Astrocyte (in vitro differentiated cells and primary cell): ENCODE data around the gene RPS2. TPM values are rescaled to one million over a fixed set of nuclear protein-coding genes. Genes with fewer than 3 reads are reported as not detected.

Experiments used
- DNase-seq: peaks from one replicate; pipeline ENCODE4 v3.0.0-alpha.2; 2010; ENCODE audit warnings: low read depth
- FAIRE-seq: peaks from 2 replicates; lab custom pipeline; 2011; peaks lifted over from hg19 to GRCh38; lab: Jason Lieb, UNC
- H2AFZ ChIP-seq: 2 replicates; pipeline ENCODE4 v1.6.0; 2012; ENCODE audit warnings: low read depth, low read length, inconsistent platforms
- H3K27ac ChIP-seq: 2 replicates; pipeline ENCODE4 v1.5.1; 2011; ENCODE audit warnings: low read depth, low read length, inconsistent platforms
- H3K27me3 ChIP-seq: 2 replicates; pipeline ENCODE4 v1.6.0; 2011; ENCODE audit warnings: low read length, inconsistent platforms; ENCODE audit not compliant: insufficient read depth
- H3K36me3 ChIP-seq: 2 replicates; pipeline ENCODE4 v1.5.1; 2011; ENCODE audit warnings: low read length, inconsistent platforms; ENCODE audit not compliant: insufficient read depth
- H3K4me1 ChIP-seq: 2 replicates; pipeline ENCODE4 v1.5.1; 2011; ENCODE audit warnings: low read length, inconsistent platforms; ENCODE audit not compliant: insufficient read depth
- H3K4me2 ChIP-seq: 2 replicates; pipeline ENCODE4 v1.6.0; 2012; ENCODE audit warnings: low read length, inconsistent platforms
- H3K4me3 ChIP-seq: 2 replicates; pipeline ENCODE4 v1.5.1; 2011; ENCODE audit warnings: low read depth, mild to moderate bottlenecking, low read length, inconsistent platforms; ENCODE audit not compliant: insufficient read depth
- H3K79me2 ChIP-seq: 2 replicates; pipeline ENCODE4 v1.6.0; 2012; ENCODE audit warnings: mild to moderate bottlenecking, low read length, inconsistent platforms; ENCODE audit not compliant: insufficient read depth
- H3K9ac ChIP-seq: 2 replicates; pipeline ENCODE4 v1.6.0; 2012; ENCODE audit warnings: mild to moderate bottlenecking, low read length, inconsistent platforms
- H3K9me3 ChIP-seq: 2 replicates; pipeline ENCODE4 v1.5.1; 2012; ENCODE audit warnings: low read depth, mild to moderate bottlenecking, low read length, inconsistent platforms; ENCODE audit not compliant: insufficient read depth
- H4K20me1 ChIP-seq: 2 replicates; pipeline ENCODE4 v1.6.0; 2012; ENCODE audit warnings: low read length, inconsistent platforms; ENCODE audit not compliant: insufficient read depth
- H3K27ac Mint-ChIP-seq: one replicate; pipeline ENCODE4 v1.8.0; 2021; ENCODE audit warnings: mild to moderate bottlenecking, mixed read lengths; ENCODE audit not compliant: unreplicated experiment
- H3K27me3 Mint-ChIP-seq: one replicate; pipeline ENCODE4 v1.8.0; 2021; ENCODE audit warnings: low read depth, mixed read lengths; ENCODE audit not compliant: unreplicated experiment
- H3K36me3 Mint-ChIP-seq: one replicate; pipeline ENCODE4 v1.8.0; 2021; ENCODE audit warnings: low read depth, mixed read lengths; ENCODE audit not compliant: unreplicated experiment
- H3K4me1 Mint-ChIP-seq: one replicate; pipeline ENCODE4 v1.8.0; 2021; ENCODE audit warnings: low read depth, mixed read lengths; ENCODE audit not compliant: unreplicated experiment
- H3K4me3 Mint-ChIP-seq: one replicate; pipeline ENCODE4 v1.8.0; 2021; ENCODE audit warnings: mild to moderate bottlenecking, moderate library complexity, mixed read lengths; ENCODE audit not compliant: unreplicated experiment
- H3K9me3 Mint-ChIP-seq: one replicate; pipeline ENCODE4 v1.8.0; 2021; ENCODE audit warnings: mild to moderate bottlenecking, mixed read lengths; ENCODE audit not compliant: unreplicated experiment
- EZH2 ChIP-seq: IDR thresholded peaks from 2 replicates; pipeline ENCODE4 v1.6.1; 2012; ENCODE audit warnings: mild to moderate bottlenecking, low read length, inconsistent platforms; ENCODE audit not compliant: insufficient read depth
- total RNA-seq: library from RNA; stranded (reverse); gene quantifications from 2 replicates; pipeline ENCODE4 v1.2.1, GENCODE V29; 2021
- TF ChIP-seq, protein P1 (sequence below): IDR thresholded peaks from 2 replicates; pipeline ENCODE4 v1.5.1; 2011; ENCODE audit warnings: low read depth, mild to moderate bottlenecking, inconsistent platforms, low read length, moderate library complexity; ENCODE audit not compliant: insufficient read depth

Gene RPS2
- total RNA-seq, 1 donor from 2014 or later = 2,534 TPM

DNA sequence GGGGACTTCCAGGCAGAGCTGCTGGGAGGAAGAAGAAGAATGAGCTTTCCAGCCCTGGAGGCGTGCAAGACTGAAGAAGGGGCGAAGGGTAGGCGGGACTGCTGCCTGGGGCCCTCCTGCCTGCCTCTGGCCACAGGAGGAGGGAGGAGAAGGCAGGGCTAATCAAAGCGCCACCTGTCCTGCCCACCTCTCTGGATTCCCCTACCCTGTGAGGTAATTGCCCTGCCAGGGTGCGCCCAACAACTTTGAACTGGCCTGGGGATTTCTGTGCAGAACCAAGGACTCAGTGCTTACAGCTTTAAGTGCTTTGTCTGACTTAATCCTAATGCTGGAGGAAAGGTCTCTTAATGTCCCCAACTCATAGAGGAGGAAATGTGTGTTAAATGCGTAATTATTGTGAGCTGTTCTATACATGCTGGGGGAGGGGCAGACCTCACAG is 16.8 kb upstream of the RPS2 start, which contains the start of gene NOXO1:
Gene NOXO1, minus strand, starts transcription at position 72 of the 439 bp plus-strand sequence. CDS start 290 bp downstream, outside the sequence.
- peaks cover 32% of the 10 kb centered on the region for H3K27me3 ChIP-seq
- H3K36me3 Mint-ChIP-seq = peaks cover 1% of the 10 kb centered on the region

DNA sequence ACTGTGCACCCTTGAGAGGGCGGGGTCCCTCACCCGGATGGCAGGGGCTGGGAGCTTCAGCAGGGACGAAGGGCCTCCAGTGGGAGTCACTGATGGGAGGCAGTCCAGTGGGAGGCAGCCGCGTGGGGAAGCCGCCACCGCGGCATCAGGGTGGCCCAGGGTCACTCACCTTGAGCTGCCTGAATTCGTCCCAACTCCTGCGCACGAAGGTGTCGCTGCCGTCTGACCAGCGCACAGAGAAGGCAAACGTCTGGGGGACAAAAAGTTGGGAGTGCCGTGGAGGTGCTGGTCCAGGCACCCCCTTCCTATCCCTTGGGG is 16.1 kb upstream of the RPS2 start:
- H3K27ac ChIP-seq = no peak overlapping the region
- Mint-ChIP-seq H3K4me1 (peaks cover 2% of the 10 kb centered on the region), H3K9me3 (no peaks in the 10 kb centered on the region), H3K27ac (no peak overlapping the region), H3K4me3 (no peak overlapping the region), H3K36me3 (peaks cover 1% of the 10 kb centered on the region), H3K27me3 (peaks cover 19% of the 10 kb centered on the region)
- TF ChIP-seq, protein P1, sequence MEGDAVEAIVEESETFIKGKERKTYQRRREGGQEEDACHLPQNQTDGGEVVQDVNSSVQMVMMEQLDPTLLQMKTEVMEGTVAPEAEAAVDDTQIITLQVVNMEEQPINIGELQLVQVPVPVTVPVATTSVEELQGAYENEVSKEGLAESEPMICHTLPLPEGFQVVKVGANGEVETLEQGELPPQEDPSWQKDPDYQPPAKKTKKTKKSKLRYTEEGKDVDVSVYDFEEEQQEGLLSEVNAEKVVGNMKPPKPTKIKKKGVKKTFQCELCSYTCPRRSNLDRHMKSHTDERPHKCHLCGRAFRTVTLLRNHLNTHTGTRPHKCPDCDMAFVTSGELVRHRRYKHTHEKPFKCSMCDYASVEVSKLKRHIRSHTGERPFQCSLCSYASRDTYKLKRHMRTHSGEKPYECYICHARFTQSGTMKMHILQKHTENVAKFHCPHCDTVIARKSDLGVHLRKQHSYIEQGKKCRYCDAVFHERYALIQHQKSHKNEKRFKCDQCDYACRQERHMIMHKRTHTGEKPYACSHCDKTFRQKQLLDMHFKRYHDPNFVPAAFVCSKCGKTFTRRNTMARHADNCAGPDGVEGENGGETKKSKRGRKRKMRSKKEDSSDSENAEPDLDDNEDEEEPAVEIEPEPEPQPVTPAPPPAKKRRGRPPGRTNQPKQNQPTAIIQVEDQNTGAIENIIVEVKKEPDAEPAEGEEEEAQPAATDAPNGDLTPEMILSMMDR = no peak
- TF ChIP-seq EZH2 = peak; percentile 9
- no peak overlapping the region for H3K4me3 ChIP-seq
- H3K9ac ChIP-seq = no peak overlapping the region
- peaks cover 15% of the 10 kb centered on the region for H3K4me1 ChIP-seq
- no peaks in the 10 kb centered on the region for H3K9me3 ChIP-seq
- H3K79me2 ChIP-seq = peaks cover 10% of the 10 kb centered on the region
- H2AFZ ChIP-seq = no peak overlapping the region
- peaks cover 7% of the 10 kb centered on the region for H3K36me3 ChIP-seq
- FAIRE-seq (no peak), DNase-seq (no peak)
- peaks cover 45% of the 10 kb centered on the region for H4K20me1 ChIP-seq
- H3K27me3 ChIP-seq = peaks cover 32% of the 10 kb centered on the region
- no peak overlapping the region for H3K4me2 ChIP-seq

More for the DNA sequence above, 16.8 kb upstream of the RPS2 start, which contains the start of gene NOXO1:
- H3K9ac ChIP-seq = no peak within 1 kb of the TSS
- H4K20me1 ChIP-seq = peaks cover 46% of the 10 kb centered on the region
- peak within 1 kb of the TSS; percentile 62 for H3K27ac Mint-ChIP-seq
- H3K4me1 Mint-ChIP-seq = peaks cover 2% of the 10 kb centered on the region
- peaks cover 19% of the 10 kb centered on the region for H3K27me3 Mint-ChIP-seq
- no peak within 1 kb of the TSS for H3K27ac ChIP-seq
- no peak for FAIRE-seq
- no peak within 1 kb of the TSS for H3K4me3 Mint-ChIP-seq
- no peak within 1 kb of the TSS for H3K4me2 ChIP-seq
- peaks cover 7% of the 10 kb centered on the region for H3K36me3 ChIP-seq
- no peaks in the 10 kb centered on the region for H3K9me3 Mint-ChIP-seq
- H3K4me1 ChIP-seq = peaks cover 15% of the 10 kb centered on the region
- peaks cover 16% of the 10 kb centered on the region for H3K79me2 ChIP-seq
- DNase-seq = no peak
- TF ChIP-seq EZH2 = no peak
- TF ChIP-seq, protein P1 = no peak
- H3K9me3 ChIP-seq = no peaks in the 10 kb centered on the region
- H3K4me3 ChIP-seq = no peak within 1 kb of the TSS
- no peak within 1 kb of the TSS for H2AFZ ChIP-seq

DNA sequence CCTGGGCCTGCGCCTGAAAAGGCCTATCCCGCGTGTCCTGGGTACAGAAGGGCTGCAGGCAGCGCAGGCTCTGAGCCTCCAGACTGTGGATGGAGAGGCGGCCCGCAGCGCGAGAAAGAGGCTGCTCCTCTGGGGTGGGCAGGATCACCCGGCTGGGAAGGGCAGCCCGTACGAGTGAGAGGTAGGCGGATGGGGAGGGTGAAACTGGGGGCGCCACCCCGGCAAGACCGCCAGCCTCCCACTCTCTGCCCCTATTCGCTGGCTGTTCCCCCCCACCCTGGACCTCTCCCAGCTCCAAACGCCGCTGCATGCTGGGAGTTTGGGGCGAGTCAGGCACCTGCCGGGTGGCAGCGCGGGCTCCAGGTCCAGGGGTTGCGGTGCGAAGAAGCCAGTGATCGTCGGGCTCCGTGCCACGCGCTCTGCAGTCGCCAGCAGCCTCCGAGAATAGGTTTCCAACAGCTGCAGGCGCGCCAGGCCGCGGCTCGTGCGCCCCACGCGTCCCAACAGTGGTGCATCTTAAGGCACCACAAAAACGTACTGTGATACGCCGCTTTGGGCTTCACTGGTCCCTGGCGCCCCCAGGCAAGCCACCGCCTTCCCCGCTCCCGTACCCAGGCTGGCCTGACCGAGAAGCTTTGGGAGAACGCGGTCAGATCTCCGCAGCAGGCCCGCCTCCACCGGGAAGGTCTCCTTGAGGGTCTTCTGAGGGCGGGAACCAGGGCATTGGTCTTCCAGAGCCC is 15.6 kb upstream of the RPS2 start:
- Histone ChIP-seq H3K4me3 (no peak overlapping the region), H3K79me2 (peaks cover 5% of the 10 kb centered on the region)
- H3K27me3 Mint-ChIP-seq = peaks cover 19% of the 10 kb centered on the region

More for the DNA sequence above, 15.6 kb upstream of the RPS2 start:
- TF ChIP-seq, protein P1 = no peak
- TF ChIP-seq EZH2 = peak; percentile 57
- FAIRE-seq (no peak), DNase-seq (no peak)
- no peak overlapping the region for H2AFZ ChIP-seq
- H3K9me3 ChIP-seq = no peaks in the 10 kb centered on the region
- H3K9ac ChIP-seq = no peak overlapping the region
- peaks cover 7% of the 10 kb centered on the region for H3K36me3 ChIP-seq
- H3K27ac Mint-ChIP-seq = no peak overlapping the region
- H3K9me3 Mint-ChIP-seq = no peaks in the 10 kb centered on the region
- H3K27me3 ChIP-seq = peaks cover 32% of the 10 kb centered on the region
- H3K4me3 Mint-ChIP-seq = no peak overlapping the region
- peaks cover 2% of the 10 kb centered on the region for H3K4me1 Mint-ChIP-seq
- no peak overlapping the region for H3K4me2 ChIP-seq
- peaks cover 41% of the 10 kb centered on the region for H4K20me1 ChIP-seq
- H3K4me1 ChIP-seq = peaks cover 11% of the 10 kb centered on the region
- H3K27ac ChIP-seq = no peak overlapping the region
- peaks cover 1% of the 10 kb centered on the region for H3K36me3 Mint-ChIP-seq
